Bone marrow (tissue), 2 donors: ENCODE data around the gene GLIPR2.

ENCODE experiments used
- DNase-seq, 2 donors: peaks; one replicate each; lab custom pipeline; 2025; lab: John Stamatoyannopoulos, UW

Gene GLIPR2

GRCh38 chr9:36194326-36195000, 57.9 kb downstream of the GLIPR2 start:
- no peak for DNase-seq

DNA sequence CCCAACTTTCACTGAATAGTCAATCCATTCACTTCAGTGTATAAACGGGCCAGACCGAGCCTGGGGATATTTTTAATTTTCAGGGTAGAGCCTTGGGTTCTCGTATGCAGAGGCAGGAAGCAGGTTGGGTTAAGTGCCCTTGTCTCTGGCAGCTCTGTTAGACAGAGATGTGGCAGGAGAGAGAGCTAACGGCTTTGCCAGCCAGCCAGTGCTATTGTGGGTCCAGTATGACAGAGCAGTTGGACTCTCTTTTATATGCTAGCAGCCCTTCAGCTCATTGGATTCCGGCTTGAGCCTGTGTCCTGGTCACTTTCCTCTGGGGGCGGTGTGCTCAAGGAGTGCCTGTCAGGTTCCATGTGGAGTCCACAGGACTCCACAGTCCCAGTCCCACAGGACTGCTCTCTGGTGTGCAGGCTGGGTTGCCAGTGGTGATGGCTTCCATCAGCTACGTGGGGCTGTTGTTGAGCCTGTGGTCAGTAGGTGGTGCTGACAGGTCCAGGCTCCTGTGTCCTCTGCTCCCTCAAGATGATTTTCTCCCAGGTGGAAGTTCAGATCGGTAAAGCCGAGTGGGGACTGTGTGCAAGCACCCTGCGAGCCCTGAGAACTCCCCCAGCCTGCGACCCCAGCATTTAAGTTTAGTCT, 68.5 kb downstream of the GLIPR2 start:
- no peak for DNase-seq

- DNase-seq: no peak
Measured at GRCh38 chr9:36207016-36207415, 70.5 kb downstream of the GLIPR2 start.

GRCh38 chr9:36207546-36208012, 71.0 kb downstream of the GLIPR2 start:
- DNase-seq: no peak

- DNase-seq: no peak
Measured at GRCh38 chr9:36208521-36209253, 72.2 kb downstream of the GLIPR2 start.

GRCh38 chr9:36210722-36211121, 74.2 kb downstream of the GLIPR2 start:
- DNase-seq: no peak

GRCh38 chr9:36211510-36211909, 75.0 kb downstream of the GLIPR2 start:
- DNase-seq: no peak

GRCh38 chr9:36213387-36213786, 76.9 kb downstream of the GLIPR2 start:
- DNase-seq: no peak
